ENCODE data around the gene DOCK9. TPM values are rescaled to one million over a fixed set of nuclear protein-coding genes. Genes with fewer than 3 reads are reported as not detected.

DOCK9 gene
- total and polyA plus RNA-seq, 2 donors (not counting 1 experiment from before 2014, with no cell fraction given): 18.5 to 28.0 TPM

DNA sequence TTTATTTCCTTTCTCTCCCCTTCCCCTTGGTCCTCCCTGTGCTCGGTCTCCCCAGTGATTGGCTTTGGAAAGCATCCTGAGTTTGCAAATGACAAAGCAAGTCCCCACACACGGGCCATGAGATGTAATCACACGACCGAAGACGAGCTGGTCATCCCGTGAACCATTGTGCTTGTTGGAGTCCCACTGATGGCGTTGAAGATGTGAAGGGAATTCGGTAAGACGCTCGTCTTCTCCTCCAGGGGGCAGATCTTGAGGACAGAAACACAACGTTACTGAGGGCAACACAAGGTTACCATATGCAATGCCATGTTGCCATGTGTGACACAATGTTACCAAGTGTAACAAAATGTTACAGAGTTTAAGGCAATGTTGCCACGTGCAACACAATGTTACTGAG lies 183.4 kb downstream of the DOCK9 start:
- intact Hi-C loops (cut with micrococcal nuclease): no loop called here
- H3K9me3 Mint-ChIP-seq (ENCODE audit: insufficient read depth): no peaks in the 10 kb centered on the region
- ChIA-PET CTCF (no interaction called here), POLR2A (no interaction called here)
- Histone ChIP-seq H3K79me2 (ENCODE audit: control insufficient read depth, insufficient read depth, low read length) (no peaks in the 10 kb centered on the region), H3K36me3 (replicated peaks in 1 of 2; ENCODE audit: control extremely low read depth in 1 of 2, control insufficient read depth in 1 of 2, extremely low read depth in 1 of 2, insufficient read depth in 2 of 2, low read length in 1 of 2) (peaks cover 0 to 18% of the 10 kb centered on the region in 2 experiments), H3K27ac (ENCODE audit: low read length in 2 of 2) (no peak overlapping the region), H2AFZ (ENCODE audit: insufficient read depth, low read depth, low read length, poor library complexity, severe bottlenecking) (no peak overlapping the region), H3K4me3 (ENCODE audit: control extremely low read depth in 1 of 5, extremely low read depth in 1 of 5, insufficient read depth in 1 of 5, low read depth in 2 of 5, low read length in 4 of 5) (no peak overlapping the region), H3K27me3 (replicated peaks in 1 of 4; ENCODE audit: control extremely low read depth in 1 of 4, control insufficient read depth in 3 of 4, insufficient read depth in 4 of 4, low read length in 3 of 4) (no peaks in the 10 kb centered on the region), H3K4me2 (replicated peaks; ENCODE audit: low read depth, low read length, poor library complexity, severe bottlenecking) (no peak overlapping the region), H3K9ac (ENCODE audit: low read length) (no peak overlapping the region), H4K20me1 (ENCODE audit: control insufficient read depth, insufficient read depth, low read length, poor library complexity, severe bottlenecking) (no peaks in the 10 kb centered on the region), H3K4me1 (ENCODE audit: control insufficient read depth in 2 of 2, insufficient read depth in 2 of 2, low read length in 2 of 2) (no peaks in the 10 kb centered on the region), H3K9me3 (ENCODE audit: control extremely low read depth in 1 of 3, control insufficient read depth in 2 of 3, insufficient read depth in 1 of 3, low read length in 2 of 3) (no peaks in the 10 kb centered on the region)
- H3K4me3 Mint-ChIP-seq: no peak overlapping the region
- 99% methylated on average over 11 of the region's 12 CpGs for WGBS (ENCODE audit: insufficient coverage)
- H3K27me3 Mint-ChIP-seq: no peaks in the 10 kb centered on the region
- ATAC-seq (ENCODE audit: low read depth) (no peak), DNase-seq (no peak)
- no peaks in the 10 kb centered on the region for H3K4me1 Mint-ChIP-seq
- no peak for TF ChIP-seq CTCF (IDR thresholded peaks at IDR 0.05)
- TF ChIP-seq EZH2 (IDR thresholded peaks at IDR 0.05; ENCODE audit: borderline replicate concordance, insufficient read depth, low read depth, low read length, poor library complexity, severe bottlenecking): no peak
- H3K27ac Mint-ChIP-seq: no peak overlapping the region

- no peaks in the 10 kb centered on the region for H3K9me3 Mint-ChIP-seq (ENCODE audit: insufficient read depth)
- H3K27me3 ChIP-seq (replicated peaks in 1 of 4; ENCODE audit: control extremely low read depth in 1 of 4, control insufficient read depth in 3 of 4, insufficient read depth in 4 of 4, low read length in 3 of 4): no peaks in the 10 kb centered on the region
- no peak overlapping the region for H3K4me2 ChIP-seq (replicated peaks; ENCODE audit: low read depth, low read length, poor library complexity, severe bottlenecking)
- H3K27ac Mint-ChIP-seq: no peak overlapping the region
- H3K36me3 ChIP-seq (replicated peaks in 1 of 2; ENCODE audit: control extremely low read depth in 1 of 2, control insufficient read depth in 1 of 2, extremely low read depth in 1 of 2, insufficient read depth in 2 of 2, low read length in 1 of 2): peaks cover 0 to 18% of the 10 kb centered on the region in 2 experiments
- no peak overlapping the region for H3K4me3 Mint-ChIP-seq
- no peaks in the 10 kb centered on the region for H4K20me1 ChIP-seq (ENCODE audit: control insufficient read depth, insufficient read depth, low read length, poor library complexity, severe bottlenecking)
- WGBS (ENCODE audit: insufficient coverage): 92% methylated on average over 10 of the region's 11 CpGs
- no peak for ATAC-seq (ENCODE audit: low read depth)
- ChIA-PET POLR2A (no interaction called here), CTCF (no interaction called here)
- TF ChIP-seq CTCF (IDR thresholded peaks at IDR 0.05) (no peak), EZH2 (IDR thresholded peaks at IDR 0.05; ENCODE audit: borderline replicate concordance, insufficient read depth, low read depth, low read length, poor library complexity, severe bottlenecking) (no peak)
- no peak overlapping the region for H3K4me3 ChIP-seq (ENCODE audit: control extremely low read depth in 1 of 5, extremely low read depth in 1 of 5, insufficient read depth in 1 of 5, low read depth in 2 of 5, low read length in 4 of 5)
- H3K79me2 ChIP-seq (ENCODE audit: control insufficient read depth, insufficient read depth, low read length): no peaks in the 10 kb centered on the region
- H3K9ac ChIP-seq (ENCODE audit: low read length): no peak overlapping the region
- peaks cover 4% of the 10 kb centered on the region for H3K27me3 Mint-ChIP-seq
- no peaks in the 10 kb centered on the region for H3K9me3 ChIP-seq (ENCODE audit: control extremely low read depth in 1 of 3, control insufficient read depth in 2 of 3, insufficient read depth in 1 of 3, low read length in 2 of 3)
- intact Hi-C loops (cut with micrococcal nuclease): no loop called here
- DNase-seq: no peak
- no peaks in the 10 kb centered on the region for H3K4me1 ChIP-seq (ENCODE audit: control insufficient read depth in 2 of 2, insufficient read depth in 2 of 2, low read length in 2 of 2)
- H3K27ac ChIP-seq (ENCODE audit: low read length in 2 of 2): no peak overlapping the region
- no peak overlapping the region for H2AFZ ChIP-seq (ENCODE audit: insufficient read depth, low read depth, low read length, poor library complexity, severe bottlenecking)
- no peaks in the 10 kb centered on the region for H3K4me1 Mint-ChIP-seq
These were observed 184.9 kb downstream of the DOCK9 start for GRCh38 chr13:98792785-98793495.
